ENCODE results near the gene NOSIP.

GRCh38 chr19:49573425-49573824 lies 6.9 kb downstream of the NOSIP start:
- no peak for TF ChIP-seq CTCF (conservative IDR thresholded peaks at IDR 0.05; ENCODE audit: low read length)
- no peak for TF ChIP-seq EZH2phosphoT487 (IDR thresholded peaks at IDR 0.05; ENCODE audit: borderline replicate concordance, low read depth, low read length)
